ENCODE data around the gene FABP6.

Gene FABP6

DNA sequence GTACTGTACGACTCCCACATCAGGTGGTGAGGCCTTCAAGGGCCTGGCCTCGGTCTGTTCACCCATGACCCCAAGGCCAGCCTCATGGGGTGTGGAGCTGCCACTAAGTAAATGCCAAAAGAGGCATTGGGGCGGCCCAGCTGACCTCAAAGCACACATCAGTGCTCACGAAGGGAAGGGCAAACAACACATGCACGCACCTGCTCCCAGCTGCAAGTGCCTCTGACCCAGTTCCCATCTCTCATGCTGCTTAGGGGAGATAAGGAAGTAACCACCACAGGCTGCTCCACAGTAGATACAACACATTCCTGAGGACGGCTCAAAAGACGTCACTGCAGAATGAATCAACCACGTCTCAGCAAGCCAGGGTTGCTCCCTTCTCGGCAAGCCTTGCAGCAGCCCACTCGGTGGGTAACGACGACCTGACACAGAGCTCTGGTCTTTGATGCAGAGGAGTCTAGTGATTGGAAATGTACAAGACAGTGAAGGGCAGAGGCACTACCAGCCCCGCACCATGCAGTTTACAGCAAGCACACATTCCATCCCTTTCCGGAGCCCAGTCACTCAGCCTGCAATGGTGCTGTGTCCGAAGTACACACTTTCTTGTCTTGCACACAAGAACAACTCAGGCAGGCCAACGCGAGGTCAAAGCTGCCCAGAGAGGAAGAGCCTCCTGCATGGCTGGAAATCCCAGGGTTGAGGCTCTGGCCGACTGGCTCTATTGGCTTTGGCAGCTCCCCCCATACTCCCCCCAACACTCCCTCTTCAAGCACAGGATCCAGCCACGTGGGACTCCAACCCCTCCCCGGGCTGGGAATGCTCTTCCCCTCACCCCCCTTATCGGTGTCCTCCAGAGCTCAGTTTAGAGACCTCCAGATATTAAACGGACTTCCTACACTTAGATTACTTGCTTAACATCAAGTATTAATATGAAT is 31.8 kb downstream of the FABP6 start:
- no peak for DNase-seq (ENCODE audit: low read depth in 2 of 3, low spot score in 1 of 3)

DNA sequence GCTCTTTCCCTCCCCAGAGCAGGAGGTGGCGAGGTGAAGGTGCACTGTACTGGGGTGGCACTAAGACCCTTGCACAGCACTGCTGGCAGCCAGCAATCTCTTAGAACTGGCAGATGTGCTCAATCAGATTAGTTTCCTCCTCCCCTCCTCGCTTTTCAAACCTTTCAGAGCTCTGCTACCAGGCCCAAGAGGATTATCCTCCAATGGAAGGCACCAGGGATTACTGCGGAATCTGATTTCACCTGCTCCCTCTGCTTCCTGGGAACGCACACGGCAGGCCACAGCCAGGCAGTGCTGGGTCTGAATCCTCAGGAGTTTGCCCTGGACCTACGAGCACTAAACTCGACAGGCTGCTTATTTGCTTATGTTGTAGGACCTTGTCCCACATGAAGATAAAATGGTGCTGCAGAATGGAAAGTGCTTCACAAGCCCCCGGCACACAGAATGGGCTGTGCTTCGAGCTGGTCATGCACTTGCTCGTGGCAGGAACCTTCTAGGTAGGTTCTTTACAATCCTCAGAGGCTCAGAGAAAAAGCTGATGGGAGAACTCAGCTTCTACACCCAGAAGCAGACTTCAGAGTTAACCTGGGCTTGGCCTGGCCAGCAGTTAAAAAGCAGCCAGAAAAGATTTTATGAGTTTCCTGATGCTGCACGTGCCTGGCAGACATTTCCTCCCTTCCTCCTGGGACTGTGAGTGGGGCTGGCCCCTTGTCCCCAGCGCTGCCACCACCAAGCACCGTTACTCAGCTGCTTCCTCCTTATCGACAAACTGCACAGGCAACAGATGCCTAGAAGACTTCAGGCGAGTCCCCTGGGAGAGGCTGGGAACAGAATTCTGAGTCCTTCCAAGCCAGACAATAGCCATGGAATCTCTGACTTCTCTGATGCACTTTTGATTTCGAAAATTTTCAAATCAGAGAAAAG is 33.1 kb downstream of the FABP6 start:
- no peak for DNase-seq (ENCODE audit: low read depth in 2 of 3, low spot score in 1 of 3)

DNA sequence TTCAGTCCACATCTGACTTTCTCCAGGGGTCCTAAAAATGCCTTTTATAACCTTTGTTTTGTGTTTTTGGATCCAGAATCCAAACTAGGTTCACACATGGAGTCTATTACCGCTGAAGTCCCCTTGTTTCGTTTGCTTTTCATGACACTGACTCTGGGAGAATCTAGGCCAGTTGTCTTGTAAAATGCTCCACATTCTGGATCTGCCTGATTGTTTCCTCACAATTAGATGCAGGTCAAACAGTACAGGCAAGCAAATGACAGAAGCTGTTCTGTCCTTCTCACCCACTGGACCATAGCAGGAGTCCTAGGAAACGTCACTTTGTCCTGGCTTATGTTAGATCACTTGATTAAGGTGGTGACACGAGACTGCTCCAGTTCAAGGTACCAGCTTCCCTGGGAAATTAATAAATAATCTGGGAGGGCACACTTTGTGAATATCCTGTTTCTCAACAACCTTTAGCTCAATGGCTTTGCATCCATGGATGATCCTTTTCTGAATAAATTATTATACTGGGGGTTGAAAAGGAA is 34.1 kb downstream of the FABP6 start:
- DNase-seq (ENCODE audit: low read depth in 2 of 3, low spot score in 1 of 3) = no peak

DNA sequence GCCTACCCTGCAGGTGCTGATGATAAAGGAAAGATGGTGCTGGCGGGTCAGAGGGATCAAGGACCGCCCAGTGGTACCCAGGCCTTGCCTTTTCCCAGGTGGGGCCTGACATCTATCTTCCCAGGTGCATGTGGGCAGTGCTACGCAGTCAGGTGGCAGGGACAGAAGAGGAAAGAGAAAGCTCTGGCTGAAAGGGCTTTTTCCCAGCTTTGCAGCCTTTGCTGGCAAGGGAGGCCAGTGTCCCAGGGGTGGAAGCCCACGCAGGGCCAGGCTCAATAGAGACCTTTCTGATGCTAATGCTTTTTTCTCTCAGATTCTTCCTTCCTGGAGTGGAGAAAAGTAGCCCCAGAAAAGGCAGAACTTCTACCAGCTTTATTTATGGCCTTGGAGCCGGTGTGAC is 36.7 kb downstream of the FABP6 start:
- DNase-seq (ENCODE audit: low read depth in 2 of 3, low spot score in 1 of 3) = no peak

DNA sequence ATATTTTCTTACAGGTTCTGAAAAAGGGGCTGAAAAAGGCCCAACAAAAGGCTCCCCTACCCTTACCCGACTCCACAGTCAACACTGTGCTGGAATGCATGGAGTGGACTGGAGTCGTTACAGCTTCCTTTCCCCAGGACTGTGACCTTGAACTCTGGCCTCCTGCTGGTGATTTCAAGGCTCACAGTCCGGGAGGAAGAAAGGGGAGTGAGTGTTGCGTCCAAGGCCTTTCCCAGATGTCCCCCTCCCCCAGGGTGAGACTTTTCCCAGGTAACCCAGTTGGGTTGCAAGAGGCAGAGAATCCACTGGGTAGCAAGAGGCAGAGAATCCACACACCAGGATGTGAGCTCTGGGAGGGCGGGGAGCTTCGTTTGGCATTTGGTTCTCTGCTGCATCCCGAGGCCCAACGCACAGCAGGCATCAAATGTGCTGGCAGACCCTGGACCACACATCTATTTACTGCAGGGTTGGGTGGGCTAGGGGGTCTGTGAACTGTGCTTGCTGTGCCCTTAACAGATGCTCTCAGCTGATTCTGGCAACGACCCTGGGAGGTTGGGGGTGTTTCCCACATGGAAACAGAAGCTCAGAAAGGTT is 37.5 kb downstream of the FABP6 start:
- DNase-seq (ENCODE audit: low read depth in 2 of 3, low spot score in 1 of 3) = no peak

DNA sequence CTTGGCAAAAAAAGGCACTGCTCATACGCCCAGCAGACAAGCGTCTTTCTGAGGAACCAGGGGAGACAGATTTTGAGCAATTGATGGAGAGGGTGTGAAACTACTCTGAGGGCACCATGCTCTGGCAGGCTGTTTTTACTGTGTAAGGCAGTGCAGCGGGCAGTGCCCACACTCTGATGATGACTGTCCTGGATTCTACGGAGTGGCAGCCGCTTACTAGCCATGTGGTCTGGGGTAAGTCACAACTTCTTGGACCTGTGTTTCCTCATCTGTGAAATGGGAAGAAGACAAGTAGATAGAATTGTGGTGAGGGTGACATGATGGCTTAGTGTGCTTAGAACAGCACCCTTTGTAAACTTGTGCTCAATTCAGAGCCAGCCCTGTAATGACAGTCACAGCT is 38.8 kb downstream of the FABP6 start:
- no peak for DNase-seq (ENCODE audit: low read depth in 2 of 3, low spot score in 1 of 3)

DNA sequence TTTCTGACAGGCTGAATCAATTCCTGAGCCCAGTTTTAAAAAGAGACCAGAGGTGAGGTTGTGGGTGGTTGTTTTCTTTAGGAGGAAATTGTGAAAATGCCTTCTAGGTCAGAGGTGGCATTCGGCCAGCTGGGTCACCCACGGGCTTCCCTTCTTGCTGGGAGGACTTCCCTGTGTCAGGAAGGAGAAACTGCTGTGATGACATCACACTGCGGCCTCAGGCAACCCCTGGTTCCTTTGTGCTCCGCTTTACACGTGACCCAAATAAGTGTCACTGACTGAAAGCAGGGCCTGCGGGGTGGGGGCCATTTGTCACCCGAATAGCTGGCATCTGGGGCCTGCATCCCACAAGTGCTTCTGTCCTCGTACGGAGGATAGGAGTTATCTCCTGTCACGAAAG is 39.7 kb downstream of the FABP6 start:
- no peak for DNase-seq (ENCODE audit: low read depth in 2 of 3, low spot score in 1 of 3)

DNA sequence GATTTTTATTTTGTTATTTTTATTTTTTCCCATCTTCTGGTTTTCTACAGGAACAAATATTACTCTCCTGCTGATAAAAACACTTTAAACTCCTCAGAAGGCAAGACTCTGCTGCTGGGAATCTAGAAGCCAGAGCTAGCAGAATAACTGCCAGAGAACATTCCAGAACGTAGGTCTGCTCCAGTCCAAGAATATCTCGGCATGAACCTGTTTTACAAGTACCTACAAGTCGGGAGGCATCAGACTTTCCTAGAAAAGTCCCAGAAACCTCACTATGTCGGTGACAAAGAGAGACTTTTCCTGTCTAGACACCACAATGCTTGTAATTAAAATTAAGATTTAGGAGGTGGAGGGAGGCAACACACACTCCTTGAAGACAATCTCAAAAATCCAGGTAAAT is 41.4 kb downstream of the FABP6 start:
- no peak for DNase-seq (ENCODE audit: low read depth in 2 of 3, low spot score in 1 of 3)

DNA sequence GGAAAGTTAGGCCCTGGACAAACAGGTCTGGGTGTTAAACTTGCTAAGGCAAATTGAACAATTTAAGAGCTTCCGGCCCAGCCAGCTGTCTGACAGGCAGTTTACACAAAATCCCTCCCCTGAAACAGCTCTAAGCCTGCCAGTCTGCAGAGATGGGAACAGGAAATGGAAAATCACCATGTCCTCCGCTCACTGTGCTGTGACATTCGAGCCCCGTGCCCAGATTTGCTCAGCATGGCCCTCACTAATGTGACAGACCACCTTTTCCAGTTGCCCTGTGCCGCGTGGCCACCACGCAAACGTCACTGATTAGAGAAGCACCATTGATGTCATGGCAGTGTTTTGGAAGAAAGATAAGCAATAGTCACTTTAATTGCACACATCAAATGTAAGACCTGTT is 42.1 kb downstream of the FABP6 start:
- no peak for DNase-seq (ENCODE audit: low read depth in 2 of 3, low spot score in 1 of 3)

DNA sequence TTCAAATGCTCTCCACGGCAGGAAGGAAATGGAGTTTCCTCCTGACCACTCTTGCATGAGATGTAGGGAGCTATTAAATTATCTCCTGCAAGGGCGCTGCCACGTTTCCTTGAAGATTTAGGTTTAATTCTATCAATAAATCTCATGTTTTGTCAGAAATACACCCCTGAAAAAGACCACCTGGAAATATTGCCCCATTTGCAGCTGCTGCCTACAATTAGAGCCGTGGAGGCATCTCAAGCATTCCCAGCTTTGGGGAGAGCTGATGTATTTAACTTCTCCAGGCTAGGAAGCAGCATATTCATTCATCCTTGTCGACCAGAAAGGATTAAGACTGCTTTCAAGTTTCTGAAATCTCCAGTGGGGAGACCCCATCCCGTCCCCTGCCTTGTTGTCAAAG is 42.5 kb downstream of the FABP6 start:
- no peak for DNase-seq (ENCODE audit: low read depth in 2 of 3, low spot score in 1 of 3)

DNA sequence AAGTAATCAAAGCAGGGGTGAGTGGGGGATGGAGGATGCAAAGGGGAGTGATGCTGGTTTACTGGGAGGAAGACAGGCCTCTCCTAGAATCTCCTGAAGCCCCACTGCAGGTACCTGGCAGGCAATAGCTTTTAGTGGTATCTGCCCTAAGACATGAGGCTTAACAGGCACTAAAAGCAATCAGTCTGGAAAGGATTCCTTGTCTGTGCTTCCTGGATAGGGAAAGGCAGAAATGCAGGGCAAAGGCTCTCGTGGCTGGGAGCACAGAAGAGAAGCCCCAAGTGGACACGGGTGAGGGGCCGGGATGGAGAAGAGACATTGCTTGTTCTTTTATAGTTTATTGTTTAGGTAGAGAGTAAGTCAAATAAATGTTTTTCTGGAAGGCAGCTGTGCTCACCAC is 43.0 kb downstream of the FABP6 start:
- no peak for DNase-seq (ENCODE audit: low read depth in 2 of 3, low spot score in 1 of 3)

DNA sequence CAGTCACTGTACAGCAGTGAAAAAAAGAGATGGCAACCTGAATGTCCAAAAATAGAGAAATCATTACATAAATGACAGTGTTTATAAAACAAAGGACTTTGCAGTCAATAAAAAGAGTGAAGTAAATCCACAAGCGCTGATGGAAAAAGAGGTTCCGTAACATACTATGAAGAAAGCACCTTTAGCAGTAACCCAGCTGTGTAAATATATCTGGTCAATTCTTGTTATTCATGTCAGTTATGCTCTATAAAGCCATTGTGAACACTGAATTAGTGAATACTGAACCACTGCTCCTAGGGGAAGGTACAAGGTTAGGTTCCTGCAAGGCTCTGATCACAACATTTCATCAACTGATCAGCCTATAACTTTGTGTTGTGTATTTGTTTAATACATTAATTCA is 43.6 kb downstream of the FABP6 start:
- no peak for DNase-seq (ENCODE audit: low read depth in 2 of 3, low spot score in 1 of 3)

DNA sequence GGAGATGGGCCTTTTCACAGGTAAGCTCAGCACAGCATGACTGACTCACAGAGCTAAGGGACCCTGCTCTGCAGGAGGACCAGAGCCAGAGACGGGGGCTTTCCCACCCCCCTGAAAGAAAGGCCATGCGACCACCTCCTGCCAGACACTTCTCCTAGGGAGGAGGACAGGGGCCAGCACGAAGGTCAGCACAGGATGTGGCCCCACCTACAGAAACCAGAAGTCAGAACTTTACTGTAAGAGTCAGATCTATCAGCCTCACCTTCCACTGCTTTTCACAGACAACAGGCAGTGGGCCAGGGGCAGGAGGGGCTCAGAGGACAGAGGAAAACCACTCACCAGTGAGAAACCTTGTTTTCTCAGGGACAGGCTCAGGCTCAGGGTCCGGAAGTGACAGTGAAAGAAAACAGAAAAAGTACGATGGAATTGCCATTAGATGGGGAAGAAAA is 45.2 kb downstream of the FABP6 start:
- no peak for DNase-seq (ENCODE audit: low read depth in 2 of 3, low spot score in 1 of 3)

DNA sequence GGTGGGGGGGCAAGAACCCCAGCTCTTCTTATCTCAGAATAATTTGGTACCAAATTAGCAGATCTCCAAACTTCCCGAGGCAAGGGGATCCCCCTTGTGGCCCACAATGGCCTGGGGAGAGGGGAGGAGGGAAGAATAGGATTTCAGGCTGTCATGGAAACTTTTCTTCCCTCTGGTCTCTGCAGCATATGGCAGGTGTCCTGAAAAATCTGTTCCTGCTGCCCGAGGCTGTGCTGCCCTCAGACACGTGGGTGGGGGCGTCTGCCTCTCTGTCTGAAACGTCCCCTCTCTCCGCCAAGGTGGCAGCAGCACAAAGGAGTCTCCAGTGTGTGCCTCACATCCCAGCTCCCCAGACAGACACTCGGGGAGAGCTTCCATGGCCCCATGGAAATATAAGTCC is 49.0 kb downstream of the FABP6 start:
- no peak for DNase-seq (ENCODE audit: low read depth in 2 of 3, low spot score in 1 of 3)

DNA sequence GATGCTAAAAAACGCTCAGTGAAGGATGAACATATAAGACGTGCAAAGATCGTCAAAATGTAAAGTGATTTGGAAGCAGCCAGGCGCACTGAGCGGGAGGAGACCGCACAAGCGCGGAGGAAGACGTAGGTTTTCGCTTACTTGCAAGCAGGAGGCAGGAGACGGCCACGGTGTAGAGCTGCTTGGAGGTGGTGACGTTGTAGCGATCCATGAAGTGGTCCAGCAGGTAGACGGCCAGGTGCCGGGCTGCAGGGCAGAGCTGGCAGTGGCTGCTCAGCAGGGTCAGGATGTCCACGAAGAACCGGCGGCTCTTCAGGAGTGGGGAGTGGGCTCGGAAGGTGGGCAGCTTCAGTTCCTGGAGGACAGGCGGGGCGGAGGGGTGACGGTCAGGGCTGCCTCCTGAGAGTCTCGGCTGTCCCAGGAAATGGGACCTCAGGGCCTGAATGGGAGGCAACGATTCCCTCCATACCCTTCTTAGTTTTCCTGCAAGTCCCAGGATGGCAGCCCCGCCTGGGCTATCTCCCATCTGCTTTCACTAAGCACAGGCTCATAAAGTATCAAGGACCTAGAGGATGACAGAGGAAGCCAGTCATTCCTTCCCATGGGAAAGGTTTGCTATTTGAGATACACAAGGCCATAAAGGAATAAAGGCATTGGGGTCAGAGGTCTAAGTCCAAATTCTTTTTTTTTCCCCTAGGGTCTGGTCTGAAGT is 51.2 kb downstream of the FABP6 start:
- DNase-seq (ENCODE audit: low read depth in 2 of 3, low spot score in 1 of 3) = no peak

DNA sequence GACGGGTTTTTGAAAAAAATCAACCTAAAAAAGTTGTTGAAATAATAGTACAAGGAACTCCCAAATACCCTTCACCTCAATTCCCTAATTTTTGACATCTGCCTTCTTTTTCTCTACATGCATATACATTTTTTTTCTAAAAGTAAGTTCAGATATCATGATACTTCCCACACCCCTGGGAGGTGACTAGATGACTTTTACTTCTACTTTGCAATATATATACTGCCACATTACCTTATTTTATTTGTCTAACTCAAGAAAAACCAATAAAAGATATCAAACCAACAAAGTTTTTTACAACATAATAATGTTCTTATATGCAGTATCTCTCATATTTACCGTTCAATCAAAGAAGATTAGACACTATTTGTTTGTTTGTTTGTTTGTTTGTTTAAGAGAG is 52.0 kb downstream of the FABP6 start:
- no peak for DNase-seq (ENCODE audit: low read depth in 2 of 3, low spot score in 1 of 3)

DNA sequence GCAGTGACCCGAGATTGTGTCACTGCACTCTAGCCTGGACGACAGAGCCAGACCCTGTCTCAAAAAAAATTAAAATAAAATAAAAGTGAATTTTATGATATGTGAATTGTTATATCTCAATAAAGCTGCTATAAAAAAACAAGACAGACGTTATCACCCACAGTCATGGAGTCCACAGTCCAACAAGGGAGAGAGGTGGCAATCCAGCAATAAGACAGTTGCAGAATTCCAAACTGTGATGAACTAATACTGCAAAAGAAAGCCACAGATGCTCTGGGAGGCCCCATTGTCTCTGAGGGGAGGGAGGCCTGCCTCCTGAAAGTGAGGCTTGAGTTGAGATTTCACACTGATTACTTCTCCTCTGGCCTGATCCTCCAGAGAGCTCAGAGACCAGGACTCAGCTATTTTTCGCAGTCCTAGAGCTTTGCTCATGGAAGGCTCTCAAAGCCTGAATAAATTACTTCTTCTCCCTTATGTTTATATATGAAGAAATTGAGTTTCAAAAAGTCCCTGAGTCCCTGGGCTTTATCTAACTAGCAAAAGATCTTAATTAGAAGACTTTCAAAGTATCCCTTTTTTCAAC is 55.1 kb downstream of the FABP6 start:
- DNase-seq (ENCODE audit: low read depth in 2 of 3, low spot score in 1 of 3) = no peak

DNA sequence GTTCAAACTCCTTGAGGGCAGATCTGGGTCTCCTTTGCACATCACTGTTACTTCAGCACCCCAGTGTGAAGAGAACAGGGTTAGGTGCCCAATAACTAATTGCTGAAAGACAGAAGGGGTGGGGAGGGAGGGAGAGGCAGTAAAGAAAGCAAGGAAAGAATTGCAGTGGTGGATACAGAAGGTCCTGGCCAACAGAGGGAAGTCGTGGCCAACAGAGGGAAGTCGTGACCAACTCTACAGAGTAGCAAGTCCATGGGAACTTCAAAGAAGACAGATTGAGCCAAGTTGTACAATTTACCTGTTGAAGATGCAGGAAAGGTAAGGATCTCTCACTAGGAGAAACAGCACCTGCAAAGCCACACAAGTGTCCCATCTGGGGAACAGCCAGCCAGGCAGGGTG is 56.0 kb downstream of the FABP6 start:
- DNase-seq (ENCODE audit: low read depth in 2 of 3, low spot score in 1 of 3) = no peak

DNA sequence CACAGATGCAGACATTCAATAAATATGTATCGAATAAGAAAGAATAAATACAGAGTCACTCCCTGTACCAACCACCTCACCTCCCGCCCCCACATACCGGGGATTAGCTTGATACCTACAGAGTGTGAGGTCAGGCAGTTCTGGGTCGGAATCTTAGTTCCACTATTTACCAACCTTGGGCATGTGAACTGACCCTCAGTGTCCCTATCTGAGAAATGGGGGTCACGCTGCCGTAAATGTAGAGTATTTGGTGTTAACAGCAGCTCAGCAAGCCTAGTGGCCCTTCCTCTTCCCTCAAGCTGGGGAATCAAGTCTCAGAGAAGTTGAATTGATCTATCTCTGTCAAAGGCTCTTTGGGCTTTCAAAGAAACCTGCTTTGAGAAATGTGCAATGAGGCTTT is 57.6 kb downstream of the FABP6 start:
- no peak for DNase-seq (ENCODE audit: low read depth in 2 of 3, low spot score in 1 of 3)

DNA sequence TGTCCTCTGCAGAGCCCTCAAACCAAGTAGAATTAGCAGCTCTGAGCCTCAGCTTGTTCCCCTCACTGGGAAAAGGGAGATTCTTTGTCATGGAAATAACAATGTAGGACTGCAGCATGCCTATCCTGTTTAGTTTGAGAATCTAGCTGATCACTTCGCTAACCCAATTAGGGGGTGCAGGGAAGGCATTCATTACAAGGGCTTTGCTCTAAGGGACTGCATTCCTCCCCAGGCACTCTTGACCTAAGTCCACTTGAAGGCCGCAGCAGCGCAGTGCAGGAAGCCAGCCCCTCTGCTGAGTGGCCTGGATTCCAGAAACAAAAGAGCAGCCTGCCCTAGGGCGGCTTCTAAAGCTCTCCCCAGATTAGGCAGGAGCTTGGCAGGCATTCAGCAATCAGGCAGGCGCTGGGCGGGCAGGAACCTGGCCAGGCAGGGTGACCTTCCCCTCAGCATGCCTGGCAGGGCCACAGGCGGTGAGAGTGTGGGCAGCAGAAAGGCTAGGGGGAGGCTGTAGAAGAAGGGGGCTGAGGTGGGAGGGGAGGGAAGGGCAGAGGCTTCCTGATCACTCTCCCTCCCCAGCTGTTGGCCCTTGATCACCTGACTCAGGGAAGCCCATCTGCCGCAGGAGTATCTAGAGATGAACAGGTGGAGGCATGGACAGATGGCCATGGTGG is 58.2 kb downstream of the FABP6 start:
- DNase-seq (ENCODE audit: low read depth in 2 of 3, low spot score in 1 of 3) = no peak
